PC-9 (cell line): ENCODE data around the gene COL24A1. TPM values are rescaled to one million over a fixed set of nuclear protein-coding genes. Genes with fewer than 3 reads are reported as not detected.

ENCODE experiments used
- BruUV-seq: library from RNA; stranded (reverse); fragments of 400-500 nt; replicated peaks from 2 replicates; lab custom pipeline; 2021; lab: Mats Ljungman, UMichigan
- CTCF ChIA-PET: fragments of 300-600 bp; sonication (Branson Sonifier 250); formaldehyde crosslinking; loops from one replicate; lab custom pipeline; 2022; ENCODE audit warnings: antibody characterized with exemption; lab: Charles Lee
- POLR2A ChIA-PET: fragments of 300-600 bp; sonication (Branson Sonifier 250); formaldehyde crosslinking; loops from one replicate; lab custom pipeline; 2022; ENCODE audit warnings: antibody characterized with exemption; ENCODE audit not compliant: unreplicated experiment; lab: Charles Lee
- DNase-seq, 2 experiments: peaks; one replicate each; pipeline versions ENCODE4 v3.0.0 to v3.0.0-alpha.2; 2015 to 2022; ENCODE audit warnings: mixed read lengths in 1 of 2
- H2AFZ ChIP-seq: fragments of 200-600 bp; sonication (generic); 2 replicates; pipeline ENCODE4 v1.8.1; 2017; ENCODE audit warnings: antibody characterized with exemption
- H3F3A ChIP-seq: fragments of 200-600 bp; sonication (generic); 2 replicates; pipeline ENCODE4 v1.8.1; 2017; ENCODE audit warnings: antibody characterized with exemption, mild to moderate bottlenecking, low read depth; ENCODE audit not compliant: insufficient read depth
- H3K27ac ChIP-seq: fragments of 200-600 bp; sonication (generic); 2 replicates; pipeline ENCODE4 v1.6.1; 2016; ENCODE audit warnings: mixed run types
- H3K27me3 ChIP-seq: fragments of 200-600 bp; sonication (generic); 2 replicates; pipeline ENCODE4 v1.6.1; 2016; ENCODE audit warnings: low read depth, mixed run types; ENCODE audit not compliant: insufficient read depth
- H3K36me3 ChIP-seq: fragments of 200-600 bp; sonication (generic); 2 replicates; pipeline ENCODE4 v1.6.1; 2016; ENCODE audit warnings: low read depth, mixed run types
- H3K4me1 ChIP-seq: fragments of 200-600 bp; sonication (generic); replicated peaks from 2 replicates; pipeline ENCODE4 v1.6.1; 2016; ENCODE audit warnings: mixed run types; ENCODE audit not compliant: insufficient read depth
- H3K4me2 ChIP-seq: fragments of 200-600 bp; sonication (generic); 2 replicates; pipeline ENCODE4 v1.6.1; 2017; ENCODE audit warnings: mixed run types
- H3K4me3 ChIP-seq: fragments of 200-600 bp; sonication (generic); 2 replicates; pipeline ENCODE4 v1.6.1; 2016; ENCODE audit warnings: mixed run types
- H3K79me2 ChIP-seq: fragments of 200-600 bp; sonication (generic); 2 replicates; pipeline ENCODE4 v1.6.1; 2017; ENCODE audit warnings: low read depth, mixed run types
- H3K9me2 ChIP-seq: fragments of 200-600 bp; sonication (generic); 2 replicates; pipeline ENCODE4 v1.8.1; 2017; ENCODE audit warnings: mild to moderate bottlenecking; ENCODE audit not compliant: insufficient read depth
- H3K9me3 ChIP-seq: fragments of 200-600 bp; sonication (generic); 2 replicates; pipeline ENCODE4 v1.8.1; 2016; ENCODE audit warnings: low read depth; ENCODE audit not compliant: insufficient read depth
- H4K20me1 ChIP-seq: fragments of 200-600 bp; sonication (generic); 2 replicates; pipeline ENCODE4 v1.8.1; 2017; ENCODE audit not compliant: insufficient read depth
- CTCF ChIP-seq: fragments of 200-600 bp; sonication (generic); conservative IDR thresholded peaks from 2 replicates; pipeline ENCODE4 v1.6.1; 2017; ENCODE audit warnings: mixed run types, antibody characterized with exemption, mild to moderate bottlenecking, moderate library complexity
- EZH2 ChIP-seq: fragments of 200-600 bp; sonication (generic); IDR thresholded peaks from 2 replicates; pipeline ENCODE4 v1.8.0; 2017; ENCODE audit warnings: antibody characterized with exemption, low read depth
- intact Hi-C: fragments of 100-400 bp; cut with micrococcal nuclease; formaldehyde crosslinking; loops from one replicate; pipeline ENCODE4 v1.10.0; 2022; ENCODE audit not compliant: unreplicated experiment
- total RNA-seq: library from RNA; stranded (reverse); gene quantifications from 2 replicates; pipeline ENCODE4 v1.2.3, GENCODE V29; 2021

Gene COL24A1
- total RNA-seq, 1 experiment from 2014 or later = 0.15 TPM

- no peaks in the 10 kb centered on the region for H3K36me3 ChIP-seq
- BruUV-seq = no TSS peak
- H3K4me1 ChIP-seq = no peaks in the 10 kb centered on the region
- no peak overlapping the region for H3K4me3 ChIP-seq
- no peaks in the 10 kb centered on the region for H3K79me2 ChIP-seq
- H3K9me3 ChIP-seq = no peaks in the 10 kb centered on the region
- H4K20me1 ChIP-seq = no peaks in the 10 kb centered on the region
- H3K27me3 ChIP-seq = no peaks in the 10 kb centered on the region
- no peak overlapping the region for H3K4me2 ChIP-seq
- no peak for DNase-seq
- no peaks in the 10 kb centered on the region for H3F3A ChIP-seq
- no peak overlapping the region for H2AFZ ChIP-seq
- no peaks in the 10 kb centered on the region for H3K9me2 ChIP-seq
- POLR2A ChIA-PET = interaction anchor here (0.7 kb wide), 1 partner anchor 1623 kb away, joined by 4 read pairs; no protein-coding TSS in a partner anchor
- CTCF ChIA-PET = no interaction called here
- no peak for TF ChIP-seq CTCF
- TF ChIP-seq EZH2 = no peak
- H3K27ac ChIP-seq = no peak overlapping the region
- intact Hi-C loops = no loop called here
Measured at GRCh38 chr1:85762804-85763203, 393.8 kb downstream of the COL24A1 start.

GRCh38 chr1:85756864-85757263 lies 399.7 kb downstream of the COL24A1 start:
- H3K27me3 ChIP-seq = no peaks in the 10 kb centered on the region
- TF ChIP-seq EZH2 = no peak
- TF ChIP-seq CTCF = no peak
- H3K4me1 ChIP-seq = no peaks in the 10 kb centered on the region
- no peak for DNase-seq
- H3K4me3 ChIP-seq = no peak overlapping the region
- POLR2A ChIA-PET = no interaction called here
- no peak overlapping the region for H3K4me2 ChIP-seq
- intact Hi-C loops = no loop called here
- no peak overlapping the region for H2AFZ ChIP-seq
- no peaks in the 10 kb centered on the region for H3K79me2 ChIP-seq
- H3K9me2 ChIP-seq = no peaks in the 10 kb centered on the region
- CTCF ChIA-PET = no interaction called here
- H3K9me3 ChIP-seq = no peaks in the 10 kb centered on the region
- no peaks in the 10 kb centered on the region for H3K36me3 ChIP-seq
- H4K20me1 ChIP-seq = no peaks in the 10 kb centered on the region
- no TSS peak for BruUV-seq
- no peaks in the 10 kb centered on the region for H3F3A ChIP-seq
- H3K27ac ChIP-seq = no peak overlapping the region

GRCh38 chr1:85748120-85748519 lies 408.5 kb downstream of the COL24A1 start:
- no peaks in the 10 kb centered on the region for H3K36me3 ChIP-seq
- POLR2A ChIA-PET = no interaction called here
- CTCF ChIA-PET = no interaction called here
- no TSS peak for BruUV-seq
- H3K9me2 ChIP-seq = no peaks in the 10 kb centered on the region
- no peak overlapping the region for H3K27ac ChIP-seq
- no peaks in the 10 kb centered on the region for H3K79me2 ChIP-seq
- no peaks in the 10 kb centered on the region for H3K27me3 ChIP-seq
- 0 out of 2 replicates have a peak, but pooled peaks cover 5% of the 10 kb centered on the region for H3K9me3 ChIP-seq
- no peaks in the 10 kb centered on the region for H3K4me1 ChIP-seq
- no peak for DNase-seq
- H2AFZ ChIP-seq = no peak overlapping the region
- no peaks in the 10 kb centered on the region for H3F3A ChIP-seq
- H3K4me2 ChIP-seq = no peak overlapping the region
- H4K20me1 ChIP-seq = no peaks in the 10 kb centered on the region
- no peak overlapping the region for H3K4me3 ChIP-seq
- no peak for TF ChIP-seq CTCF
- no peak for TF ChIP-seq EZH2
- intact Hi-C loops = no loop called here
